CD4-positive, alpha-beta memory T cell (primary cell): Measurements from ENCODE around the gene CIDEA. TPM values are rescaled to one million over a fixed set of nuclear protein-coding genes. Genes with fewer than 3 reads are reported as not detected.

Source experiments
- CTCF ChIA-PET: fragments of 350-600 bp; sonication (Branson Sonifier 250); formaldehyde crosslinking; loops from one replicate; lab custom pipeline; 2021; ENCODE audit warnings: inconsistent platforms; ENCODE audit not compliant: partially characterized antibody; lab: Charles Lee
- POLR2A ChIA-PET: fragments of 350-600 bp; sonication (Branson Sonifier 250); formaldehyde crosslinking; loops from one replicate; lab custom pipeline; 2021; ENCODE audit not compliant: partially characterized antibody; lab: Charles Lee
- DNase-seq, 5 donors: peaks; one replicate each; pipeline versions ENCODE4 v3.0.0 to v3.0.0-alpha.2; 2020 to 2022; ENCODE audit warnings: mixed read lengths in 1 of 5
- H3K27ac ChIP-seq: one replicate; pipeline ENCODE4 v1.7.0; 2013; ENCODE audit warnings: low read depth, low read length
- H3K27me3 ChIP-seq: 2 replicates; pipeline ENCODE4 v1.7.0; 2013; ENCODE audit warnings: mild to moderate bottlenecking, low read length, moderate library complexity; ENCODE audit not compliant: insufficient read depth
- H3K36me3 ChIP-seq: 2 replicates; pipeline ENCODE4 v1.7.0; 2013; ENCODE audit warnings: mild to moderate bottlenecking, low read length, moderate library complexity; ENCODE audit not compliant: insufficient read depth
- H3K4me1 ChIP-seq: 2 replicates; pipeline ENCODE4 v1.7.0; 2013; ENCODE audit warnings: mild to moderate bottlenecking, low read length, moderate library complexity; ENCODE audit not compliant: insufficient read depth
- H3K4me3 ChIP-seq, 2 donors: one replicate each; pipeline ENCODE4 v1.7.0; 2013; ENCODE audit warnings: low read length in 2 of 2, mild to moderate bottlenecking in 1 of 2
- H3K9me3 ChIP-seq, 2 donors: one replicate each; pipeline ENCODE4 v1.7.0; 2013; ENCODE audit warnings: low read length in 2 of 2, control low read depth in 1 of 2; ENCODE audit not compliant: control insufficient read depth in 1 of 2
- H3K27ac Mint-ChIP-seq, 7 donors: one replicate each; pipeline ENCODE4 v1.8.0; 2020 to 2021; ENCODE audit warnings: mixed read lengths in 7 of 7, mild to moderate bottlenecking in 6 of 7, inconsistent platforms in 3 of 7, moderate library complexity in 3 of 7
- H3K27me3 Mint-ChIP-seq, 2 donors: one replicate each; pipeline ENCODE4 v1.8.0; 2020 to 2021; ENCODE audit warnings: mixed read lengths in 2 of 2
- H3K36me3 Mint-ChIP-seq, 2 donors: one replicate each; pipeline ENCODE4 v1.8.0; 2020 to 2021; ENCODE audit warnings: mixed read lengths in 2 of 2, inconsistent platforms in 1 of 2, mild to moderate bottlenecking in 1 of 2
- H3K4me1 Mint-ChIP-seq, 4 donors: one replicate each; pipeline ENCODE4 v1.8.0; 2020 to 2021; ENCODE audit warnings: mixed read lengths in 4 of 4, mild to moderate bottlenecking in 1 of 4
- H3K4me3 Mint-ChIP-seq, 8 donors: one replicate each; pipeline ENCODE4 v1.8.0; 2020 to 2021; ENCODE audit warnings: mixed read lengths in 8 of 8, mild to moderate bottlenecking in 7 of 8, moderate library complexity in 6 of 8, inconsistent platforms in 3 of 8
- H3K9me3 Mint-ChIP-seq, 8 donors: one replicate each; pipeline ENCODE4 v1.8.0; 2020 to 2021; ENCODE audit warnings: mixed read lengths in 8 of 8, mild to moderate bottlenecking in 5 of 8, inconsistent platforms in 3 of 8, moderate library complexity in 1 of 8
- intact Hi-C: fragments of 100-400 bp; cut with micrococcal nuclease; formaldehyde crosslinking; loops from one replicate; pipeline ENCODE4 v1.15.1; 2023
- polyA plus RNA-seq, 2 donors: library from polyadenylated mRNA; unstranded; fragments of 300-500 nt; fragmentation: Illumina TruSeq; gene quantifications; one replicate each; pipeline ENCODE4 v1.2.3, GENCODE V29; 2021
- total RNA-seq, 2 experiments: library from RNA; stranded (reverse); gene quantifications; one replicate each; pipeline ENCODE4 v1.2.3, GENCODE V29; 2021

CIDEA gene
- total and polyA plus RNA-seq, 4 experiments from 2014 or later, result not detected

- POLR2A ChIA-PET, result no interaction called here
- H3K27ac Mint-ChIP-seq, result no peak overlapping the region
Observed at GRCh38 chr18:12233378-12233777, 20.8 kb upstream of the CIDEA start.

GRCh38 chr18:12234451-12235190 lies 19.5 kb upstream of the CIDEA start:
- no peak overlapping the region for H3K4me3 ChIP-seq
- H3K9me3 ChIP-seq, result no peaks in the 10 kb centered on the region
- CTCF ChIA-PET, result no interaction called here
- no peak for DNase-seq
- H3K9me3 Mint-ChIP-seq, result peaks cover 0 to 6% (median under 1%) of the 10 kb centered on the region in 8 donors
- no peak overlapping the region for H3K27ac Mint-ChIP-seq
- H3K27ac ChIP-seq, result no peak overlapping the region
- POLR2A ChIA-PET, result no interaction called here
- H3K4me1 Mint-ChIP-seq, result peaks cover 0 to 4% (median 0%) of the 10 kb centered on the region in 4 donors
- no peaks in the 10 kb centered on the region for H3K27me3 ChIP-seq
- H3K4me1 ChIP-seq, result no peaks in the 10 kb centered on the region
- H3K36me3 Mint-ChIP-seq, result no peaks in the 10 kb centered on the region
- no peaks in the 10 kb centered on the region for H3K36me3 ChIP-seq
- intact Hi-C loops, result loop anchor here (5.0 kb wide), 1 partner anchor 502 kb away; no protein-coding TSS in a partner anchor
- H3K27me3 Mint-ChIP-seq, result peaks cover 8 to 18% of the 10 kb centered on the region in 2 donors
- H3K4me3 Mint-ChIP-seq, result no peak overlapping the region

More at GRCh38 chr18:12233378-12233777, 20.8 kb upstream of the CIDEA start:
- Mint-ChIP-seq H3K9me3 (peaks cover 0 to 6% (median under 1%) of the 10 kb centered on the region in 8 donors), H3K27me3 (peaks cover 8 to 17% of the 10 kb centered on the region in 2 donors), H3K4me1 (peaks cover 0 to 4% (median 0%) of the 10 kb centered on the region in 4 donors), H3K4me3 (no peak overlapping the region), H3K36me3 (no peaks in the 10 kb centered on the region)
- Histone ChIP-seq H3K27ac (no peak overlapping the region), H3K4me3 (no peak overlapping the region), H3K27me3 (no peaks in the 10 kb centered on the region), H3K36me3 (no peaks in the 10 kb centered on the region), H3K9me3 (no peaks in the 10 kb centered on the region), H3K4me1 (no peaks in the 10 kb centered on the region)
- intact Hi-C loops, result no loop called here
- CTCF ChIA-PET, result no interaction called here
- no peak for DNase-seq

GRCh38 chr18:12236141-12236540 lies 18.0 kb upstream of the CIDEA start:
- intact Hi-C loops, result loop anchor here (5.0 kb wide), 1 partner anchor 504 kb away; no protein-coding TSS in a partner anchor
- no peaks in the 10 kb centered on the region for H3K27me3 ChIP-seq
- ChIA-PET CTCF (interaction anchor here (0.6 to 1.8 kb wide), 8 partner anchors 9 to 298 kb away, joined by 3 to 7 read pairs (median 3); no protein-coding TSS in a partner anchor), POLR2A (no interaction called here)
- peaks cover 0 to 4% (median 0%) of the 10 kb centered on the region in 4 donors for H3K4me1 Mint-ChIP-seq
- no peaks in the 10 kb centered on the region for H3K9me3 ChIP-seq
- H3K36me3 Mint-ChIP-seq, result no peaks in the 10 kb centered on the region
- no peaks in the 10 kb centered on the region for H3K4me1 ChIP-seq
- H3K27ac ChIP-seq, result no peak overlapping the region
- H3K36me3 ChIP-seq, result no peaks in the 10 kb centered on the region
- H3K4me3 ChIP-seq, result no peak overlapping the region
- no peak overlapping the region for H3K4me3 Mint-ChIP-seq
- H3K27ac Mint-ChIP-seq, result no peak overlapping the region
- H3K27me3 Mint-ChIP-seq, result peaks cover 8 to 14% of the 10 kb centered on the region in 2 donors
- no peak for DNase-seq
- H3K9me3 Mint-ChIP-seq, result no peaks in the 10 kb centered on the region

GRCh38 chr18:12236934-12237832 lies 17.0 kb upstream of the CIDEA start:
- CTCF ChIA-PET, result interaction anchor here (0.6 to 1.8 kb wide), 8 partner anchors 8 to 299 kb away, joined by 3 to 7 read pairs (median 3); no protein-coding TSS in a partner anchor
- Histone ChIP-seq H3K4me3 (no peak overlapping the region), H3K4me1 (no peaks in the 10 kb centered on the region), H3K27me3 (no peaks in the 10 kb centered on the region), H3K36me3 (no peaks in the 10 kb centered on the region), H3K27ac (no peak overlapping the region), H3K9me3 (no peaks in the 10 kb centered on the region)
- intact Hi-C loops, result loop anchor here (5.0 kb wide), 1 partner anchor 505 kb away; no protein-coding TSS in a partner anchor
- Mint-ChIP-seq H3K4me3 (no peak overlapping the region), H3K4me1 (peaks cover 0 to 4% (median 0%) of the 10 kb centered on the region in 4 donors), H3K36me3 (no peaks in the 10 kb centered on the region), H3K27me3 (peaks cover 13 to 14% of the 10 kb centered on the region in 2 donors), H3K9me3 (no peaks in the 10 kb centered on the region), H3K27ac (no peak overlapping the region)
- peak in 4 of 5 donors; percentile 27 to 44 (median 36) for DNase-seq
- POLR2A ChIA-PET, result no interaction called here

GRCh38 chr18:12238826-12239225 lies 15.3 kb upstream of the CIDEA start:
- intact Hi-C loops, result loop anchor here (5.0 kb wide), 1 partner anchor 507 kb away; no protein-coding TSS in a partner anchor
- Mint-ChIP-seq H3K4me1 (peaks cover 0 to 4% (median 0%) of the 10 kb centered on the region in 4 donors), H3K9me3 (no peaks in the 10 kb centered on the region), H3K4me3 (no peak overlapping the region), H3K27me3 (peaks cover 9 to 10% of the 10 kb centered on the region in 2 donors), H3K36me3 (no peaks in the 10 kb centered on the region), H3K27ac (no peak overlapping the region)
- no peaks in the 10 kb centered on the region for H3K4me1 ChIP-seq
- POLR2A ChIA-PET, result no interaction called here
- no peak overlapping the region for H3K4me3 ChIP-seq
- DNase-seq, result no peak
- no peaks in the 10 kb centered on the region for H3K9me3 ChIP-seq
- no peaks in the 10 kb centered on the region for H3K36me3 ChIP-seq
- no peak overlapping the region for H3K27ac ChIP-seq
- CTCF ChIA-PET, result interaction anchor here (1.2 kb wide), 1 partner anchor 9 kb away, joined by 3 read pairs; no protein-coding TSS in a partner anchor
- H3K27me3 ChIP-seq, result no peaks in the 10 kb centered on the region

GRCh38 chr18:12239431-12239830 lies 14.7 kb upstream of the CIDEA start:
- no peak for DNase-seq
- H3K9me3 ChIP-seq, result no peaks in the 10 kb centered on the region
- no peaks in the 10 kb centered on the region for H3K4me1 ChIP-seq
- Mint-ChIP-seq H3K27me3 (peaks cover 9 to 10% of the 10 kb centered on the region in 2 donors), H3K27ac (peak overlapping the region in 1 of 7 donors; percentile 34), H3K36me3 (no peaks in the 10 kb centered on the region), H3K4me1 (peaks cover 0 to 4% (median 0%) of the 10 kb centered on the region in 4 donors), H3K9me3 (no peaks in the 10 kb centered on the region), H3K4me3 (no peak overlapping the region)
- POLR2A ChIA-PET, result no interaction called here
- no peaks in the 10 kb centered on the region for H3K36me3 ChIP-seq
- intact Hi-C loops, result loop anchor here (5.0 kb wide), 1 partner anchor 507 kb away; no protein-coding TSS in a partner anchor
- no peaks in the 10 kb centered on the region for H3K27me3 ChIP-seq
- CTCF ChIA-PET, result interaction anchor here (1.2 kb wide), 1 partner anchor 8 kb away, joined by 3 read pairs; no protein-coding TSS in a partner anchor
- no peak overlapping the region for H3K27ac ChIP-seq
- no peak overlapping the region for H3K4me3 ChIP-seq
